IMR-90 (cell line): ENCODE results near the gene RNF213. TPM values are rescaled to one million over a fixed set of nuclear protein-coding genes. Genes with fewer than 3 reads are reported as not detected.

Experiments
- ATAC-seq: fragments of 200-7000 bp; cut with Tn5 transposase; 2 replicates; pipeline ENCODE4 v1.9.1; 2020; ENCODE audit warnings: low read depth, mild to moderate bottlenecking, moderate library complexity
- BruUV-seq: library from RNA; stranded (reverse); fragments of 400-500 nt; replicated peaks from 2 replicates; lab custom pipeline; 2021; lab: Mats Ljungman, UMichigan
- CTCF ChIA-PET: fragments of 300-600 bp; formaldehyde crosslinking; extraction: SDS; loops from one replicate; lab custom pipeline; 2021; ENCODE audit warnings: antibody characterized with exemption; lab: Yijun Ruan, JAX
- POLR2A ChIA-PET: fragments of 300-600 bp; sonication (Branson Sonifier 250); formaldehyde crosslinking; loops from one replicate; lab custom pipeline; 2022; ENCODE audit warnings: antibody characterized with exemption; ENCODE audit not compliant: unreplicated experiment; lab: Charles Lee
- DNase-seq: peaks from one replicate; pipeline ENCODE4 v3.0.0; 2013
- H2AFZ ChIP-seq: replicated peaks from 2 replicates; pipeline ENCODE3; 2013; ENCODE audit warnings: low read length, mild to moderate bottlenecking; ENCODE audit not compliant: poor library complexity
- H2AK5ac ChIP-seq: 2 replicates; pipeline ENCODE4 v1.6.1; 2013; ENCODE audit warnings: low read depth, low read length, inconsistent platforms
- H2AK9ac ChIP-seq: replicated peaks from 2 replicates; pipeline ENCODE3; 2013; ENCODE audit warnings: mild to moderate bottlenecking, low read depth, low read length, moderate library complexity; ENCODE audit not compliant: poor library complexity
- H2BK120ac ChIP-seq: 2 replicates; pipeline ENCODE4 v1.6.1; 2013; ENCODE audit warnings: low read depth, low read length, inconsistent platforms
- H2BK15ac ChIP-seq: 3 replicates; pipeline ENCODE4 v1.6.1; 2013; ENCODE audit warnings: low read depth, low read length, inconsistent platforms
- H2BK20ac ChIP-seq: 2 replicates; pipeline ENCODE4 v1.6.1; 2013; ENCODE audit warnings: low read depth, mild to moderate bottlenecking, inconsistent platforms, low read length, moderate library complexity
- H2BK5ac ChIP-seq: 2 replicates; pipeline ENCODE4 v1.6.1; 2013; ENCODE audit warnings: mild to moderate bottlenecking, low read depth, low read length, inconsistent platforms; ENCODE audit not compliant: poor library complexity, severe bottlenecking
- H3K14ac ChIP-seq: replicated peaks from 2 replicates; pipeline ENCODE4 v1.6.1; 2013; ENCODE audit warnings: low read depth, low read length, inconsistent platforms
- H3K18ac ChIP-seq: 2 replicates; pipeline ENCODE4 v1.6.1; 2013; ENCODE audit warnings: low read depth, low read length, control low read depth
- H3K23ac ChIP-seq: 2 replicates; pipeline ENCODE4 v1.6.1; 2013; ENCODE audit warnings: low read depth, low read length, inconsistent platforms
- H3K27ac ChIP-seq: 2 replicates; pipeline ENCODE4 v1.5.1; 2013; ENCODE audit warnings: mild to moderate bottlenecking, control low read depth, low read length; ENCODE audit not compliant: insufficient read depth
- H3K27me3 ChIP-seq: 2 replicates; pipeline ENCODE4 v1.6.1; 2013; ENCODE audit warnings: low read length; ENCODE audit not compliant: control insufficient read depth, insufficient read depth
- H3K36me3 ChIP-seq: 2 replicates; pipeline ENCODE4 v1.6.1; 2013; ENCODE audit warnings: low read length, mixed read lengths; ENCODE audit not compliant: control insufficient read depth, insufficient read depth
- H3K4ac ChIP-seq: 2 replicates; pipeline ENCODE4 v1.6.1; 2013; ENCODE audit warnings: low read depth, low read length, inconsistent platforms
- H3K4me1 ChIP-seq: 2 replicates; pipeline ENCODE4 v1.6.1; 2013; ENCODE audit warnings: low read length, mixed read lengths; ENCODE audit not compliant: control insufficient read depth, insufficient read depth
- H3K4me2 ChIP-seq: 2 replicates; pipeline ENCODE4 v1.6.1; 2013; ENCODE audit warnings: low read depth, mild to moderate bottlenecking, control low read depth, low read length, moderate library complexity
- H3K4me3 ChIP-seq: 2 replicates; pipeline ENCODE4 v1.5.1; 2013; ENCODE audit warnings: low read depth, mild to moderate bottlenecking, control low read depth, low read length, moderate library complexity; ENCODE audit not compliant: insufficient read depth
- H3K56ac ChIP-seq: 2 replicates; pipeline ENCODE4 v1.6.1; 2013; ENCODE audit warnings: low read length, inconsistent platforms; ENCODE audit not compliant: insufficient read depth; ENCODE audit errors: extremely low read depth
- H3K79me1 ChIP-seq, 2 experiments: 2 replicates each; pipeline ENCODE4 v1.6.1; 2013; ENCODE audit warnings: low read length in 2 of 2, inconsistent platforms in 1 of 2, low read depth in 1 of 2
- H3K9ac ChIP-seq: 2 replicates; pipeline ENCODE4 v1.6.1; 2013; ENCODE audit warnings: low read depth, low read length, control low read depth
- H3K9me1 ChIP-seq: 2 replicates; pipeline ENCODE4 v1.6.1; 2013; ENCODE audit warnings: low read length, inconsistent platforms; ENCODE audit not compliant: insufficient read depth
- H3K9me3 ChIP-seq: 2 replicates; pipeline ENCODE4 v1.6.1; 2013; ENCODE audit warnings: low read length; ENCODE audit not compliant: control insufficient read depth, insufficient read depth
- H4K20me1 ChIP-seq: 2 replicates; pipeline ENCODE4 v1.6.1; 2013; ENCODE audit warnings: low read length, inconsistent platforms; ENCODE audit not compliant: insufficient read depth
- H4K5ac ChIP-seq: 2 replicates; pipeline ENCODE4 v1.6.1; 2013; ENCODE audit warnings: mild to moderate bottlenecking, low read depth, low read length, control low read depth
- H4K8ac ChIP-seq, 2 experiments: 2 replicates each; pipeline ENCODE4 v1.6.1; 2013; ENCODE audit warnings: low read depth in 2 of 2, low read length in 2 of 2, control low read depth in 1 of 2, inconsistent platforms in 1 of 2
- H4K91ac ChIP-seq: 2 replicates; pipeline ENCODE4 v1.6.1; 2013; ENCODE audit warnings: low read depth, low read length, inconsistent platforms; ENCODE audit not compliant: insufficient read depth
- BHLHE40 ChIP-seq: fragments of 150-350 bp; IDR thresholded peaks from 2 replicates; pipeline ENCODE4 v1.6.1; 2016; ENCODE audit warnings: mild to moderate bottlenecking, low read depth, low read length
- CEBPB ChIP-seq: IDR thresholded peaks from 2 replicates; pipeline ENCODE4 v1.6.1; 2012; ENCODE audit warnings: low read depth, low read length, improper control_type of control experiment
- CHD1 ChIP-seq: IDR thresholded peaks from 2 replicates; pipeline ENCODE4 v1.6.1; 2012; ENCODE audit warnings: low read depth, low read length, improper control_type of control experiment
- CTCF ChIP-seq: conservative IDR thresholded peaks from 2 replicates; pipeline ENCODE4 v1.5.1; 2012; ENCODE audit warnings: mild to moderate bottlenecking, low read depth, low read length, improper control_type of control experiment
- ELK1 ChIP-seq: fragments of 150-350 bp; IDR thresholded peaks from 2 replicates; pipeline ENCODE4 v1.6.1; 2016; ENCODE audit warnings: low read depth, mild to moderate bottlenecking, low read length, moderate library complexity, borderline replicate concordance
- FOS ChIP-seq: fragments of 150-350 bp; IDR thresholded peaks from 2 replicates; pipeline ENCODE4 v1.6.1; 2016; ENCODE audit warnings: low read depth, low read length
- MAFK ChIP-seq: IDR thresholded peaks from 2 replicates; pipeline ENCODE4 v1.6.1; 2012; ENCODE audit warnings: low read depth, low read length, improper control_type of control experiment
- MAZ ChIP-seq: IDR thresholded peaks from 2 replicates; pipeline ENCODE4 v1.6.1; 2012; ENCODE audit warnings: low read depth, mild to moderate bottlenecking, low read length, improper control_type of control experiment, moderate library complexity, borderline replicate concordance
- MXI1 ChIP-seq: IDR thresholded peaks from 2 replicates; pipeline ENCODE4 v1.6.1; 2012; ENCODE audit warnings: low read depth, mild to moderate bottlenecking, low read length, moderate library complexity, borderline replicate concordance
- NFE2L2 ChIP-seq: fragments of 150-350 bp; IDR thresholded peaks from 2 replicates; pipeline ENCODE4 v1.6.1; 2016; ENCODE audit warnings: low read depth, mild to moderate bottlenecking, low read length
- POLR2A ChIP-seq: IDR thresholded peaks from 2 replicates; pipeline ENCODE4 v1.6.1; 2012; ENCODE audit warnings: mild to moderate bottlenecking, low read depth, low read length
- RAD21 ChIP-seq: IDR thresholded peaks from 2 replicates; pipeline ENCODE4 v1.6.1; 2012; ENCODE audit warnings: low read length, improper control_type of control experiment
- RCOR1 ChIP-seq: IDR thresholded peaks from 2 replicates; pipeline ENCODE4 v1.6.1; 2012; ENCODE audit warnings: mild to moderate bottlenecking, low read length, improper control_type of control experiment; ENCODE audit not compliant: insufficient replicate concordance
- RFX5 ChIP-seq: IDR thresholded peaks from 2 replicates; pipeline ENCODE4 v1.8.0; 2012; ENCODE audit warnings: low read depth, mild to moderate bottlenecking, low read length, moderate library complexity
- SMC3 ChIP-seq: fragments of 150-350 bp; IDR thresholded peaks from 2 replicates; pipeline ENCODE4 v1.6.1; 2016; ENCODE audit warnings: low read depth, mild to moderate bottlenecking, antibody characterized with exemption, low read length, moderate library complexity
- USF2 ChIP-seq: fragments of 150-350 bp; IDR thresholded peaks from 2 replicates; pipeline ENCODE4 v1.6.1; 2017; ENCODE audit warnings: mild to moderate bottlenecking, antibody characterized with exemption, low read length, low read depth
- WGBS, 2 experiments: methylation state at CpG; one replicate each; pipeline versions ENCODE4 v1.1.5 to v1.1.7; 2013; ENCODE audit warnings: missing lambda C conversion rate in 2 of 2; ENCODE audit not compliant: insufficient read length in 1 of 2; ENCODE audit errors: extremely low coverage in 2 of 2; 5-methylcytosine and 5-hydroxymethylcytosine counted together
- dilution Hi-C: fragments of 300-500 bp; cut with HindIII; formaldehyde crosslinking; loops from one replicate; pipeline ENCODE4 v1.14.3; 2018; ENCODE audit warnings: low sequenced_read_pairs; ENCODE audit not compliant: unreplicated experiment
- in situ Hi-C: fragments of 300-500 bp; cut with MboI; formaldehyde crosslinking; loops from 3 replicates; pipeline ENCODE4 v1.14.3; 2019; ENCODE audit warnings: low sequenced_read_pairs, inconsistent platforms, mixed read lengths
- intact Hi-C: fragments of 100-400 bp; cut with micrococcal nuclease; formaldehyde crosslinking; loops from 2 replicates; pipeline ENCODE4 v1.10.0; 2022
- polyA plus RNA-seq, 3 experiments: library from polyadenylated mRNA; depleted of rRNA; stranded (reverse); fragments of >200 nt; gene quantifications; 2 replicates each; pipeline ENCODE4 v1.2.3, GENCODE V29; 2012; ENCODE audit warnings: low replicate concordance in 1 of 3
- total RNA-seq: library from RNA; depleted of rRNA; stranded (reverse); fragments of >200 nt; gene quantifications from 2 replicates; pipeline ENCODE4 v1.2.3, GENCODE V29; 2012

RNF213 gene
- total and polyA plus RNA-seq, 2 of the 4 experiments (the other 2 are of a cell fraction), result 23.4 to 36.0 TPM

GRCh38 chr17:80347948-80348351 lies 87.3 kb downstream of the RNF213 start:
- ATAC-seq, result no peak
- H3K36me3 ChIP-seq, result peaks cover 87% of the 10 kb centered on the region
- POLR2A ChIA-PET, result no interaction called here
- no peak overlapping the region for H3K4ac ChIP-seq
- no peaks in the 10 kb centered on the region for H3K4me1 ChIP-seq
- no peak overlapping the region for H2BK20ac ChIP-seq
- H2BK15ac ChIP-seq, result no peak overlapping the region
- no peak overlapping the region for H2AK5ac ChIP-seq
- no peak for DNase-seq
- H3K27ac ChIP-seq, result no peak overlapping the region
- BruUV-seq, result no TSS peak
- H4K8ac ChIP-seq, result no peak overlapping the region
- peaks cover 8 to 16% of the 10 kb centered on the region in 2 experiments; a peak in 3 of 4 replicates for H3K79me1 ChIP-seq
- no peak overlapping the region for H3K4me3 ChIP-seq
- in situ Hi-C loops (no loop called here), dilution Hi-C loops (no loop called here), intact Hi-C loops (no loop called here)
- CTCF ChIA-PET, result no interaction called here
- no peaks in the 10 kb centered on the region for H3K9me3 ChIP-seq
- H3K4me2 ChIP-seq, result no peak overlapping the region
- H2AK9ac ChIP-seq, result no peak overlapping the region
- no peaks in the 10 kb centered on the region; the same call in none of the 2 replicates for H4K20me1 ChIP-seq
- no peak overlapping the region for H2BK120ac ChIP-seq
- no peak overlapping the region for H2AFZ ChIP-seq
- H4K5ac ChIP-seq, result no peak overlapping the region
- H3K56ac ChIP-seq, result no peak overlapping the region
- H3K23ac ChIP-seq, result no peak overlapping the region
- no peaks in the 10 kb centered on the region for H3K27me3 ChIP-seq
- no peak for TF ChIP-seq RCOR1
- TF ChIP-seq FOS, result no peak
- no peak for TF ChIP-seq MAZ
- no peak for TF ChIP-seq CHD1
- TF ChIP-seq USF2, result no peak
- TF ChIP-seq SMC3, result no peak
- no peak for TF ChIP-seq RAD21
- TF ChIP-seq MXI1, result no peak
- TF ChIP-seq NFE2L2, result no peak
- TF ChIP-seq ELK1, result no peak
- TF ChIP-seq CTCF, result no peak
- no peak for TF ChIP-seq RFX5
- no peak for TF ChIP-seq CEBPB
- no peak for TF ChIP-seq MAFK
- TF ChIP-seq BHLHE40, result no peak
- TF ChIP-seq POLR2A, result no peak
- no peak overlapping the region for H3K9ac ChIP-seq
- no peak overlapping the region for H2BK5ac ChIP-seq
- no peak overlapping the region for H3K14ac ChIP-seq
- H3K9me1 ChIP-seq, result peaks cover 21% of the 10 kb centered on the region
- WGBS, 2 experiments, result 97% methylated on average over 13 of the region's 24 CpGs; no CpG with 5 or more reads in 1 of the 2 experiments
- no peak overlapping the region for H4K91ac ChIP-seq
- H3K18ac ChIP-seq, result no peak overlapping the region
